Measurements from ENCODE around the gene VAX1.

DNA sequence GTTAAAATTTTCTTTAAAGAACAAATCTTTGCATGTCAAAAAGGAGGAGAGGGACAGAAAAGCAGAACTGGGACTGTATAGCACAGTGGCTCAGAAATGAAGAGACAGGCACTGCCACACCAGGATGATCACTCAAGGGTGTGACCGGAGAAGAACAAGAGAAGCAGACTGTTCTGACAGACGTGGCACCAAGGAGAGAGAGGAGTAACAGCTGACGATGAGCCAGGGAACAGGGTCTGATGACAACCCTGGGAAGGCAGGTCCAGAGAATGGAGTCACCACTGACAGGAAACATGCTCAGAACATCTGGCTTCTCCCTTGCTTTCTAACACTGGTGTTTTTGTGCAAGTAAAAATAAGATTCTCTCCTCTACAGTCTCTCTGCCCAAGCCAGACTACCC lies 14.6 kb upstream of the VAX1 start:
- TF ChIP-seq CTCF (IDR thresholded peaks at IDR 0.05; ENCODE audit: insufficient read depth, low read length, poor library complexity, severe bottlenecking): no peak
- no peak for TF ChIP-seq EZH2phosphoT487 (conservative IDR thresholded peaks at IDR 0.05; ENCODE audit: low read length)
